Choroid plexus epithelial cell (primary cell): ENCODE results near the gene C21orf91.

Experiments
- DNase-seq: peaks from one replicate; pipeline ENCODE4 v3.0.0-alpha.2; 2010; ENCODE audit warnings: low read depth
- H3K4me3 ChIP-seq: 2 replicates; pipeline ENCODE4 v1.5.1; 2011; ENCODE audit warnings: low read depth, mild to moderate bottlenecking, control low read depth, low read length, moderate library complexity
- TF ChIP-seq, protein P1 (sequence below): conservative IDR thresholded peaks from 2 replicates; pipeline ENCODE4 v1.5.1; 2011; ENCODE audit warnings: low read depth, mild to moderate bottlenecking, control low read depth, inconsistent platforms, low read length, moderate library complexity

C21orf91 gene

DNA sequence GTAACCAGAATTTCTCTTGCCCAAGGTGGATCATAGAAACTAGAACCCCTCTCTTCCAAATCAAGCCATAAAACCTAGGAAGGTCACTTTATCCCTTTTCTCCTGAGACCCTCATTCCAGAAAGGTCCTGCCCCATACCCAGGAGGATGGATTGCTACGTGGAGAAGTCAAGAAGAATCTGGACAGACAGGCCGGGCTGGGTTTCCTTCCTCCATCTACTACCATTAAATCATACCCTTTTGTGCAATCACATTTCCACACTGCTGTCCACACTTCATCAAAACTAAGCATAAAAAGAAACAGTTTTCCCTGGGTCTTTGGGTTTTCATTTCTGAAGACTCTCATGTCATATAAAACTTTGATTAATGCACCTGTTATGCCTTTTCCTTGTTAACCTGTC lies 65.4 kb downstream of the C21orf91 start:
- DNase-seq = no peak
- TF ChIP-seq, protein P1, sequence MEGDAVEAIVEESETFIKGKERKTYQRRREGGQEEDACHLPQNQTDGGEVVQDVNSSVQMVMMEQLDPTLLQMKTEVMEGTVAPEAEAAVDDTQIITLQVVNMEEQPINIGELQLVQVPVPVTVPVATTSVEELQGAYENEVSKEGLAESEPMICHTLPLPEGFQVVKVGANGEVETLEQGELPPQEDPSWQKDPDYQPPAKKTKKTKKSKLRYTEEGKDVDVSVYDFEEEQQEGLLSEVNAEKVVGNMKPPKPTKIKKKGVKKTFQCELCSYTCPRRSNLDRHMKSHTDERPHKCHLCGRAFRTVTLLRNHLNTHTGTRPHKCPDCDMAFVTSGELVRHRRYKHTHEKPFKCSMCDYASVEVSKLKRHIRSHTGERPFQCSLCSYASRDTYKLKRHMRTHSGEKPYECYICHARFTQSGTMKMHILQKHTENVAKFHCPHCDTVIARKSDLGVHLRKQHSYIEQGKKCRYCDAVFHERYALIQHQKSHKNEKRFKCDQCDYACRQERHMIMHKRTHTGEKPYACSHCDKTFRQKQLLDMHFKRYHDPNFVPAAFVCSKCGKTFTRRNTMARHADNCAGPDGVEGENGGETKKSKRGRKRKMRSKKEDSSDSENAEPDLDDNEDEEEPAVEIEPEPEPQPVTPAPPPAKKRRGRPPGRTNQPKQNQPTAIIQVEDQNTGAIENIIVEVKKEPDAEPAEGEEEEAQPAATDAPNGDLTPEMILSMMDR = no peak
- H3K4me3 ChIP-seq = no peak overlapping the region

DNA sequence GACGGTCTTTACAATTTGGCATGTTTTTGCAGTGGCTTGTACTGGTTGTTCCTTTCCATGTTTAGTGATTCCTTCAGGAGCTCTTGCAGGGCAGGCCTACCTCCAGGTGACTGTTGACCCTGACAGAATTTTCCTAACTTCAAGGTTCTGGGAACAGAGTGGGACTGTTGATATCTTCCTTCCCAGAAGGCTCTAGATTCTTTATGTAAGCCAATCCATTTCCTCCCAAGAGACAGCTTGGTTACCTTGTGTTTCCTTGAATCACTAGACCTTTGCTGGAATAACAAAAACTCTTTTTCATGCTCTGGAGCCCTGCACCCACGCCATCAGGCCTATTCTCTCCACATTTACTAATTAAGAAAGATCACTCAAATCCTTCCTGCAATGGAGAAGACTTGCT lies 67.0 kb downstream of the C21orf91 start:
- DNase-seq = no peak
- TF ChIP-seq, protein P1 = no peak
- no peak overlapping the region for H3K4me3 ChIP-seq

DNA sequence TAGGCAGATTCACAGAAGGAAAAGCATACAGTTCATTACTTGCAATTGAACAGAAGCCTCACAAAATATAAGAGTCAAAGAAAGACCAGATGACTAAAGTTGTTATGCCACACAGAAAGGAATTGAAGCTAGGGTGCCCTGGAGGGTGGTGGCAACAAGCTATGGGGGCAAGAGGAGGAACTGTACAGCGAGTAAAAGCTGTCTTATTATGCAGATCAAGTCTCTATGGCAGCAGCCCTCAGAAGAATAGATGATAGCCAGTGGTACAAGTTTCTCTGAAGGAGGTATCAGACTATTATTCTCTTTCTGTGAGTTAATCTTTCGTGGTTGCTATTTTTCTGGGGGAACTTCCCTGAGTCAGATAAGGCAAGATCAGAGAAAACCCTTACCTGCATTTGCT lies 72.2 kb downstream of the C21orf91 start:
- TF ChIP-seq, protein P1 = no peak
- no peak for DNase-seq
- H3K4me3 ChIP-seq = no peak overlapping the region

DNA sequence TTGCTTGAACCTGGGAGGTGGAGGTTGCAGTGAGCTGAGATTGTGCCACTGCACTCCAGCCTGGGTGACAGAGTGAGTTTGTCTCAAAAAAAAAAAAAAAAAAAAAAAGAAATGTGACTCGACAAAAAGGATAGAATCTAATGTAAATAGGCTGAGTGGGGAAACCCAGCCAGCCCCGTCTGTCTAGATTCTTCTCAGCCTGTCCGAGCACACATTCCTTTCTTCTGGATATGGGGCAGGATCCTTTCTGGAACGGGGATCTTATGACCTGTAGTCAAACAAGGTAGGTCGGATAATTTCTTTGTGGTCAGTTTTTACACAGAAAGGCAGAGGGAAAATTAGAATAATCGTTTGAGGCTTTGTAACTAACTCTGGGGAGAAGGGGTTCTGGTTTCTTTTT lies 74.1 kb downstream of the C21orf91 start:
- no peak for DNase-seq
- H3K4me3 ChIP-seq = no peak overlapping the region
- TF ChIP-seq, protein P1 = no peak

DNA sequence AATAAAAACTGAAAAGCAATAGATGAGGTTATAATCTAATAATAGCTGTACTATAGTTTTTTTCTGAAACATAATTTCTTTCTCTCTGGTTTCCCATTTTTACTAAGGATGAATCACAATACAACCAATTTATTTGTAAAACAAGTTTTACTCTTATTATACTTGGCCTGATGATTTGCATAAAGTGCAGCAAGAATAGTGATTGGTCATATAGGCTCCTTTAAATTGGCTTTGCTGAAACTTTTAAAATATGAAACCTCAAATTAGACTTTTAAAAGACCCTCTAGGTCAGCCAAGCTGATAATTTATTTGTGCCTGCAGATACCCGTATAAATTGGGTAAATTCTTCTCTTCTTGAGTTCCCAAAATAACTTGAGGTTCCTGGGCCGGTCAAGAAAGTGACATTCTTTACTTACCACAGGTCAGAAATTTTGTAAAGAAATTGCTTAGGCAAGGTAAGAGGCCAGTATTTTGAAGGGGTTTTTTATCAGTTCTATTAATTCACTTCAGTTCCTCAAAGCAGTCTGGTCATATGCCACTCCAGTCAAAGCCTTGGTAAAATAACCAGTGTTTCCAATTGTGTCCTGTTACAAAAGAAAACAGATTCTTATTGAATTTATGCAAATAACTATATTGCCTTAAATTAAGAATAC lies 76.1 kb downstream of the C21orf91 start:
- no peak overlapping the region for H3K4me3 ChIP-seq
- TF ChIP-seq, protein P1 = no peak
- DNase-seq = no peak

DNA sequence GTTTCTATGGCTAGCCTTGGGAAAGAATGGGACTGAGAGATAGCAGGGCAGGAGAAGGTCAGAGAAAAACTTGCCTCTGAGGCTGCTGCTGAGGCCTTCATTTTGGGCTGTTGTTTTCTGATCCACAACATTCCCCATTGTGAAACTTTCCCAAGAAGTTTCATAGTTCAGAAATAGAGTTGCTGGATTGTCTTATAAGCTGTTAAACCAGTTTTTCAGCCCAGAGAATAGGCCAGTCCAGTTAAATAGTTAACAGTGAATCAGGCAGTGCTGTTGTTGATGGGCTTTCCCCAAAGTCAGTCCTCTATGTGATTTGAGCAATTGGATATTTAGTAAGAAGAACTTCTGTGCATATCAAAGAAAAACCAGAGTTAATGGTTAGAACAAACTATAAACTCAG lies 77.0 kb downstream of the C21orf91 start:
- H3K4me3 ChIP-seq = no peak overlapping the region
- TF ChIP-seq, protein P1 = no peak
- DNase-seq = no peak
